HepG2 (cell line): ENCODE measurements around the gene NFE2L2.

Experiments
- ETS1 ChIP-seq: sonication (generic); formaldehyde crosslinking; IDR thresholded peaks from 2 replicates; pipeline ENCODE4 v1.4.0; 2020; ENCODE audit warnings: missing genetic modification reagents
- HNF4G ChIP-seq, 2 experiments: sonication (generic) in 1 of 2; formaldehyde crosslinking in 1 of 2; IDR thresholded peaks; 2 replicates each; pipeline versions ENCODE4 v1.4.0 to v1.6.1; 2011 to 2020; ENCODE audit warnings: borderline replicate concordance in 2 of 2, low read depth in 2 of 2, mild to moderate bottlenecking in 2 of 2, low read length in 1 of 2, missing genetic modification reagents in 1 of 2, moderate library complexity in 1 of 2
- POLR2A ChIP-seq, 2 experiments: IDR thresholded peaks; 2 replicates each; pipeline ENCODE4 v1.6.1; 2011; ENCODE audit warnings: low read depth in 2 of 2, low read length in 2 of 2, mild to moderate bottlenecking in 1 of 2, moderate library complexity in 1 of 2; ENCODE audit not compliant: insufficient read depth in 1 of 2
- REL ChIP-seq: sonication (generic); formaldehyde crosslinking; conservative IDR thresholded peaks from 2 replicates; pipeline ENCODE4 v1.8.0; 2022; ENCODE audit warnings: mild to moderate bottlenecking, missing genetic modification reagents, moderate library complexity
- ZBTB7A ChIP-seq: sonication (generic); formaldehyde crosslinking; IDR thresholded peaks from 2 replicates; pipeline ENCODE4 v1.8.0; 2022; ENCODE audit warnings: mild to moderate bottlenecking, missing genetic modification reagents
- ZNF317 ChIP-seq: sonication (generic); formaldehyde crosslinking; IDR thresholded peaks from 2 replicates; pipeline ENCODE4 v1.5.0; 2020; ENCODE audit warnings: mild to moderate bottlenecking, missing genetic modification reagents
- ZNF687 ChIP-seq: sonication (generic); formaldehyde crosslinking; IDR thresholded peaks from 2 replicates; pipeline ENCODE4 v1.5.1; 2020; ENCODE audit warnings: mild to moderate bottlenecking, missing genetic modification reagents, moderate library complexity
- TF ChIP-seq, protein P1 (sequence below): IDR thresholded peaks from 2 replicates; pipeline ENCODE4 v1.6.1; 2012; ENCODE audit warnings: inconsistent platforms
- TF ChIP-seq, protein P2 (sequence below), 2 experiments: IDR thresholded peaks; 2 replicates each; pipeline ENCODE4 v1.6.1; 2011 to 2012; ENCODE audit warnings: low read length in 2 of 2, borderline replicate concordance in 1 of 2, low read depth in 1 of 2, mild to moderate bottlenecking in 1 of 2, moderate library complexity in 1 of 2
- TF ChIP-seq, protein P3 (sequence below): sonication (generic); formaldehyde crosslinking; IDR thresholded peaks from 2 replicates; pipeline ENCODE4 v1.4.0; 2020; ENCODE audit warnings: missing genetic modification reagents
- TF ChIP-seq, protein P4 (sequence below): sonication (generic); formaldehyde crosslinking; IDR thresholded peaks from 2 replicates; pipeline ENCODE4 v1.5.0; 2020; ENCODE audit warnings: missing genetic modification reagents
- TF ChIP-seq, protein P5 (sequence below): sonication (generic); formaldehyde crosslinking; IDR thresholded peaks from 2 replicates; pipeline ENCODE4 v1.5.0; 2020; ENCODE audit warnings: mild to moderate bottlenecking, missing genetic modification reagents, moderate library complexity
- TF ChIP-seq, protein P6 (sequence below): sonication (generic); formaldehyde crosslinking; IDR thresholded peaks from 2 replicates; pipeline ENCODE4 v1.9.0; 2021; ENCODE audit warnings: missing genetic modification reagents, borderline replicate concordance
- TF ChIP-seq, protein P7 (sequence below): sonication (generic); formaldehyde crosslinking; IDR thresholded peaks from 2 replicates; pipeline ENCODE4 v1.5.0; 2020; ENCODE audit warnings: missing genetic modification reagents, mild to moderate bottlenecking, borderline replicate concordance

- TF ChIP-seq, protein P1, sequence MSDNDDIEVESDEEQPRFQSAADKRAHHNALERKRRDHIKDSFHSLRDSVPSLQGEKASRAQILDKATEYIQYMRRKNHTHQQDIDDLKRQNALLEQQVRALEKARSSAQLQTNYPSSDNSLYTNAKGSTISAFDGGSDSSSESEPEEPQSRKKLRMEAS: no peak
- TF ChIP-seq, protein P2, sequence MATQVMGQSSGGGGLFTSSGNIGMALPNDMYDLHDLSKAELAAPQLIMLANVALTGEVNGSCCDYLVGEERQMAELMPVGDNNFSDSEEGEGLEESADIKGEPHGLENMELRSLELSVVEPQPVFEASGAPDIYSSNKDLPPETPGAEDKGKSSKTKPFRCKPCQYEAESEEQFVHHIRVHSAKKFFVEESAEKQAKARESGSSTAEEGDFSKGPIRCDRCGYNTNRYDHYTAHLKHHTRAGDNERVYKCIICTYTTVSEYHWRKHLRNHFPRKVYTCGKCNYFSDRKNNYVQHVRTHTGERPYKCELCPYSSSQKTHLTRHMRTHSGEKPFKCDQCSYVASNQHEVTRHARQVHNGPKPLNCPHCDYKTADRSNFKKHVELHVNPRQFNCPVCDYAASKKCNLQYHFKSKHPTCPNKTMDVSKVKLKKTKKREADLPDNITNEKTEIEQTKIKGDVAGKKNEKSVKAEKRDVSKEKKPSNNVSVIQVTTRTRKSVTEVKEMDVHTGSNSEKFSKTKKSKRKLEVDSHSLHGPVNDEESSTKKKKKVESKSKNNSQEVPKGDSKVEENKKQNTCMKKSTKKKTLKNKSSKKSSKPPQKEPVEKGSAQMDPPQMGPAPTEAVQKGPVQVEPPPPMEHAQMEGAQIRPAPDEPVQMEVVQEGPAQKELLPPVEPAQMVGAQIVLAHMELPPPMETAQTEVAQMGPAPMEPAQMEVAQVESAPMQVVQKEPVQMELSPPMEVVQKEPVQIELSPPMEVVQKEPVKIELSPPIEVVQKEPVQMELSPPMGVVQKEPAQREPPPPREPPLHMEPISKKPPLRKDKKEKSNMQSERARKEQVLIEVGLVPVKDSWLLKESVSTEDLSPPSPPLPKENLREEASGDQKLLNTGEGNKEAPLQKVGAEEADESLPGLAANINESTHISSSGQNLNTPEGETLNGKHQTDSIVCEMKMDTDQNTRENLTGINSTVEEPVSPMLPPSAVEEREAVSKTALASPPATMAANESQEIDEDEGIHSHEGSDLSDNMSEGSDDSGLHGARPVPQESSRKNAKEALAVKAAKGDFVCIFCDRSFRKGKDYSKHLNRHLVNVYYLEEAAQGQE (IDR thresholded peaks at IDR 0.05; ENCODE audit: borderline replicate concordance in 1 of 2, low read depth in 1 of 2, low read length in 2 of 2): no peak
- TF ChIP-seq POLR2A (IDR thresholded peaks at IDR 0.05; ENCODE audit: insufficient read depth in 1 of 2, low read depth in 2 of 2, low read length in 2 of 2) (no peak), ZNF317 (CRISPR knock-in tag) (no peak), REL (CRISPR knock-in tag) (no peak), HNF4G (IDR thresholded peaks at IDR 0.05; ENCODE audit: borderline replicate concordance, low read depth, low read length) (no peak), HNF4G (CRISPR knock-in tag; IDR thresholded peaks at IDR 0.05; ENCODE audit: borderline replicate concordance, low read depth) (no peak), ETS1 (CRISPR knock-in tag) (no peak), ZBTB7A (CRISPR knock-in tag) (no peak), ZNF687 (CRISPR knock-in tag) (no peak)
- TF ChIP-seq, protein P3, sequence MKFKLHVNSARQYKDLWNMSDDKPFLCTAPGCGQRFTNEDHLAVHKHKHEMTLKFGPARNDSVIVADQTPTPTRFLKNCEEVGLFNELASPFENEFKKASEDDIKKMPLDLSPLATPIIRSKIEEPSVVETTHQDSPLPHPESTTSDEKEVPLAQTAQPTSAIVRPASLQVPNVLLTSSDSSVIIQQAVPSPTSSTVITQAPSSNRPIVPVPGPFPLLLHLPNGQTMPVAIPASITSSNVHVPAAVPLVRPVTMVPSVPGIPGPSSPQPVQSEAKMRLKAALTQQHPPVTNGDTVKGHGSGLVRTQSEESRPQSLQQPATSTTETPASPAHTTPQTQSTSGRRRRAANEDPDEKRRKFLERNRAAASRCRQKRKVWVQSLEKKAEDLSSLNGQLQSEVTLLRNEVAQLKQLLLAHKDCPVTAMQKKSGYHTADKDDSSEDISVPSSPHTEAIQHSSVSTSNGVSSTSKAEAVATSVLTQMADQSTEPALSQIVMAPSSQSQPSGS (CRISPR knock-in tag): no peak
- TF ChIP-seq, protein P4, sequence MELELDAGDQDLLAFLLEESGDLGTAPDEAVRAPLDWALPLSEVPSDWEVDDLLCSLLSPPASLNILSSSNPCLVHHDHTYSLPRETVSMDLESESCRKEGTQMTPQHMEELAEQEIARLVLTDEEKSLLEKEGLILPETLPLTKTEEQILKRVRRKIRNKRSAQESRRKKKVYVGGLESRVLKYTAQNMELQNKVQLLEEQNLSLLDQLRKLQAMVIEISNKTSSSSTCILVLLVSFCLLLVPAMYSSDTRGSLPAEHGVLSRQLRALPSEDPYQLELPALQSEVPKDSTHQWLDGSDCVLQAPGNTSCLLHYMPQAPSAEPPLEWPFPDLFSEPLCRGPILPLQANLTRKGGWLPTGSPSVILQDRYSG (CRISPR knock-in tag): no peak
- TF ChIP-seq, protein P5, sequence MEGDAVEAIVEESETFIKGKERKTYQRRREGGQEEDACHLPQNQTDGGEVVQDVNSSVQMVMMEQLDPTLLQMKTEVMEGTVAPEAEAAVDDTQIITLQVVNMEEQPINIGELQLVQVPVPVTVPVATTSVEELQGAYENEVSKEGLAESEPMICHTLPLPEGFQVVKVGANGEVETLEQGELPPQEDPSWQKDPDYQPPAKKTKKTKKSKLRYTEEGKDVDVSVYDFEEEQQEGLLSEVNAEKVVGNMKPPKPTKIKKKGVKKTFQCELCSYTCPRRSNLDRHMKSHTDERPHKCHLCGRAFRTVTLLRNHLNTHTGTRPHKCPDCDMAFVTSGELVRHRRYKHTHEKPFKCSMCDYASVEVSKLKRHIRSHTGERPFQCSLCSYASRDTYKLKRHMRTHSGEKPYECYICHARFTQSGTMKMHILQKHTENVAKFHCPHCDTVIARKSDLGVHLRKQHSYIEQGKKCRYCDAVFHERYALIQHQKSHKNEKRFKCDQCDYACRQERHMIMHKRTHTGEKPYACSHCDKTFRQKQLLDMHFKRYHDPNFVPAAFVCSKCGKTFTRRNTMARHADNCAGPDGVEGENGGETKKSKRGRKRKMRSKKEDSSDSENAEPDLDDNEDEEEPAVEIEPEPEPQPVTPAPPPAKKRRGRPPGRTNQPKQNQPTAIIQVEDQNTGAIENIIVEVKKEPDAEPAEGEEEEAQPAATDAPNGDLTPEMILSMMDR (CRISPR knock-in tag): no peak
- TF ChIP-seq, protein P6, sequence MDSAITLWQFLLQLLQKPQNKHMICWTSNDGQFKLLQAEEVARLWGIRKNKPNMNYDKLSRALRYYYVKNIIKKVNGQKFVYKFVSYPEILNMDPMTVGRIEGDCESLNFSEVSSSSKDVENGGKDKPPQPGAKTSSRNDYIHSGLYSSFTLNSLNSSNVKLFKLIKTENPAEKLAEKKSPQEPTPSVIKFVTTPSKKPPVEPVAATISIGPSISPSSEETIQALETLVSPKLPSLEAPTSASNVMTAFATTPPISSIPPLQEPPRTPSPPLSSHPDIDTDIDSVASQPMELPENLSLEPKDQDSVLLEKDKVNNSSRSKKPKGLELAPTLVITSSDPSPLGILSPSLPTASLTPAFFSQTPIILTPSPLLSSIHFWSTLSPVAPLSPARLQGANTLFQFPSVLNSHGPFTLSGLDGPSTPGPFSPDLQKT (CRISPR knock-in tag): no peak
- TF ChIP-seq, protein P7, sequence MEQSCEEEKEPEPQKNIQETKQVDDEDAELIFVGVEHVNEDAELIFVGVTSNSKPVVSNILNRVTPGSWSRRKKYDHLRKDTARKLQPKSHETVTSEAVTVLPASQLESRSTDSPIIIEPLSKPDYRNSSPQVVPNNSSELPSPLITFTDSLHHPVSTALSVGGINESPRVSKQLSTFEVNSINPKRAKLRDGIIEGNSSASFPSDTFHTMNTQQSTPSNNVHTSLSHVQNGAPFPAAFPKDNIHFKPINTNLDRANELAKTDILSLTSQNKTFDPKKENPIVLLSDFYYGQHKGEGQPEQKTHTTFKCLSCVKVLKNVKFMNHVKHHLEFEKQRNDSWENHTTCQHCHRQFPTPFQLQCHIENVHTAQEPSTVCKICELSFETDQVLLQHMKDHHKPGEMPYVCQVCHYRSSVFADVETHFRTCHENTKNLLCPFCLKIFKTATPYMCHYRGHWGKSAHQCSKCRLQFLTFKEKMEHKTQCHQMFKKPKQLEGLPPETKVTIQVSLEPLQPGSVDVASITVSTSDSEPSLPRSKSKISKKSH: no peak
These were observed 73.6 kb downstream of the NFE2L2 start for GRCh38 chr2:177190941-177191340.
